ENCODE results near the gene TMSB4X.
A peak's percentile ranks its signal among the peaks of the same experiment; 100 is the strongest.
"Not testable (repeated sequence)": the region's sequence is repeated elsewhere in the genome, so short reads cannot be mapped to it uniquely, and the experiment has no call there.

TMSB4X gene

GRCh38 chrX:12976819-12977732, 2.2 kb downstream of the TMSB4X start:
- DNase-seq (ENCODE audit: low spot score): not testable (repeated sequence)

GRCh38 chrX:12977761-12978204, 2.9 kb downstream of the TMSB4X start:
- no peak for DNase-seq (ENCODE audit: low spot score)

- peak; percentile 73 for DNase-seq (ENCODE audit: low spot score)
Measured at GRCh38 chrX:12978205-12979025, 3.5 kb downstream of the TMSB4X start.

GRCh38 chrX:12979026-12979607, 4.2 kb downstream of the TMSB4X start:
- DNase-seq (ENCODE audit: low spot score): no peak

- DNase-seq (ENCODE audit: low spot score): no peak
Measured at GRCh38 chrX:12979616-12980015, 4.7 kb downstream of the TMSB4X start.

- not testable (repeated sequence) for DNase-seq (ENCODE audit: low spot score)
Measured at GRCh38 chrX:12980039-12980438, 5.1 kb downstream of the TMSB4X start.

- peak; percentile 72 for DNase-seq (ENCODE audit: low spot score)
Measured at GRCh38 chrX:12981880-12982279, 7.0 kb downstream of the TMSB4X start.

GRCh38 chrX:12984603-12985319, 9.9 kb downstream of the TMSB4X start:
- peak; percentile 79 for DNase-seq (ENCODE audit: low spot score)

GRCh38 chrX:12985331-12985730, 10.4 kb downstream of the TMSB4X start:
- DNase-seq (ENCODE audit: low spot score): no peak

GRCh38 chrX:12986164-12986779, 11.4 kb downstream of the TMSB4X start:
- no peak for DNase-seq (ENCODE audit: low spot score)

GRCh38 chrX:12986886-12987285, 12.0 kb downstream of the TMSB4X start:
- DNase-seq (ENCODE audit: low spot score): no peak

- no peak for DNase-seq (ENCODE audit: low spot score)
Measured at GRCh38 chrX:12987340-12987739, 12.4 kb downstream of the TMSB4X start.

- DNase-seq (ENCODE audit: low spot score): no peak
Measured at GRCh38 chrX:12987900-12988594, 13.1 kb downstream of the TMSB4X start.

GRCh38 chrX:12988797-12989196, 13.9 kb downstream of the TMSB4X start:
- peak; percentile 81 for DNase-seq (ENCODE audit: low spot score)

- DNase-seq (ENCODE audit: low spot score): no peak
Measured at GRCh38 chrX:12989461-12989860, 14.6 kb downstream of the TMSB4X start.

- DNase-seq (ENCODE audit: low spot score): no peak
Measured at GRCh38 chrX:12991575-12991974, 16.7 kb downstream of the TMSB4X start.

GRCh38 chrX:12992544-12993118, 17.7 kb downstream of the TMSB4X start:
- no peak for DNase-seq (ENCODE audit: low spot score)

GRCh38 chrX:12993826-12994225, 18.9 kb downstream of the TMSB4X start:
- DNase-seq (ENCODE audit: low spot score): no peak

- no peak for DNase-seq (ENCODE audit: low spot score)
Measured at GRCh38 chrX:12994321-12994720, 19.4 kb downstream of the TMSB4X start.

- DNase-seq (ENCODE audit: low spot score): no peak
Measured at GRCh38 chrX:12996934-12997435, 22.1 kb downstream of the TMSB4X start.

All from SW480 (cell line).